Nephron (organoid): ENCODE measurements around the gene ADCY9.

ENCODE experiments used
- H3K27ac Mint-ChIP-seq, 3 experiments: 2 replicates each; pipeline ENCODE4 v1.8.0; 2020; ENCODE audit warnings: mixed read lengths in 3 of 3, mild to moderate bottlenecking in 2 of 3, moderate library complexity in 1 of 3
- H3K27me3 Mint-ChIP-seq: 2 replicates; pipeline ENCODE4 v1.8.0; 2021; ENCODE audit warnings: low read depth, mild to moderate bottlenecking, moderate library complexity, mixed read lengths
- H3K36me3 Mint-ChIP-seq: 2 replicates; pipeline ENCODE4 v1.8.0; 2020; ENCODE audit warnings: low read depth, mixed read lengths
- H3K4me1 Mint-ChIP-seq: 2 replicates; pipeline ENCODE4 v1.8.0; 2020; ENCODE audit warnings: mixed read lengths
- H3K4me3 Mint-ChIP-seq, 3 experiments: 2 replicates each; pipeline ENCODE4 v1.8.0; 2020; ENCODE audit warnings: mild to moderate bottlenecking in 3 of 3, mixed read lengths in 3 of 3, moderate library complexity in 2 of 3
- H3K9me3 Mint-ChIP-seq: 2 replicates; pipeline ENCODE4 v1.8.0; 2020; ENCODE audit warnings: mixed read lengths
- CTCF ChIP-seq, 3 experiments: fragments of 200-600 bp; sonication (generic); IDR thresholded peaks; one replicate each; pipeline ENCODE4 v1.5.0; 2021; ENCODE audit warnings: antibody characterized with exemption in 3 of 3; ENCODE audit not compliant: unreplicated experiment in 3 of 3

ADCY9 gene

GRCh38 chr16:3919413-3919812 is 196.8 kb downstream of the ADCY9 start:
- Mint-ChIP-seq H3K4me1 (no peaks in the 10 kb centered on the region), H3K36me3 (peaks cover 5% of the 10 kb centered on the region)

GRCh38 chr16:3915426-3916260 is 200.6 kb downstream of the ADCY9 start:
- no peak overlapping the region for H3K27ac Mint-ChIP-seq
- H3K9me3 Mint-ChIP-seq, result peaks cover 19% of the 10 kb centered on the region
- peaks cover 5% of the 10 kb centered on the region for H3K36me3 Mint-ChIP-seq
- TF ChIP-seq CTCF (IDR thresholded peaks at IDR 0.05; ENCODE audit: unreplicated experiment in 3 of 3), result no peak
- no peak overlapping the region for H3K4me3 Mint-ChIP-seq
- H3K27me3 Mint-ChIP-seq, result peaks cover 13% of the 10 kb centered on the region
- H3K4me1 Mint-ChIP-seq, result no peaks in the 10 kb centered on the region

More at GRCh38 chr16:3919413-3919812, 196.8 kb downstream of the ADCY9 start:
- TF ChIP-seq CTCF (IDR thresholded peaks at IDR 0.05; ENCODE audit: unreplicated experiment in 3 of 3), result no peak
- Mint-ChIP-seq H3K9me3 (peaks cover 25% of the 10 kb centered on the region), H3K4me3 (no peak overlapping the region), H3K27ac (no peak overlapping the region), H3K27me3 (peaks cover 8% of the 10 kb centered on the region)

- H3K27ac Mint-ChIP-seq, result no peak overlapping the region
- no peak for TF ChIP-seq CTCF (IDR thresholded peaks at IDR 0.05; ENCODE audit: unreplicated experiment in 3 of 3)
- no peaks in the 10 kb centered on the region for H3K4me1 Mint-ChIP-seq
- peaks cover 2% of the 10 kb centered on the region for H3K9me3 Mint-ChIP-seq
- H3K4me3 Mint-ChIP-seq, result no peak overlapping the region
- H3K36me3 Mint-ChIP-seq, result no peaks in the 10 kb centered on the region
- peaks cover 13% of the 10 kb centered on the region for H3K27me3 Mint-ChIP-seq
These were observed 203.3 kb downstream of the ADCY9 start for GRCh38 chr16:3912897-3913296.
